ENCODE measurements around the gene PAX6.

PAX6 gene

GRCh38 chr11:31810779-31811647, at the start of gene PAX6:
Gene PAX6 (minus strand): TSS chr11:31811322. CDS start chr11:31806411, 4,911 bp downstream.
- in situ Hi-C loops (cut with MboI; ENCODE audit: low sequenced_read_pairs) = no loop called here

- in situ Hi-C loops (cut with MboI; ENCODE audit: low sequenced_read_pairs) = no loop called here
Observed at GRCh38 chr11:31860391-31860790, 49.3 kb upstream of the PAX6 start.

- in situ Hi-C loops (cut with MboI; ENCODE audit: low sequenced_read_pairs) = no loop called here
Observed at GRCh38 chr11:31856248-31856647, 45.1 kb upstream of the PAX6 start.

DNA sequence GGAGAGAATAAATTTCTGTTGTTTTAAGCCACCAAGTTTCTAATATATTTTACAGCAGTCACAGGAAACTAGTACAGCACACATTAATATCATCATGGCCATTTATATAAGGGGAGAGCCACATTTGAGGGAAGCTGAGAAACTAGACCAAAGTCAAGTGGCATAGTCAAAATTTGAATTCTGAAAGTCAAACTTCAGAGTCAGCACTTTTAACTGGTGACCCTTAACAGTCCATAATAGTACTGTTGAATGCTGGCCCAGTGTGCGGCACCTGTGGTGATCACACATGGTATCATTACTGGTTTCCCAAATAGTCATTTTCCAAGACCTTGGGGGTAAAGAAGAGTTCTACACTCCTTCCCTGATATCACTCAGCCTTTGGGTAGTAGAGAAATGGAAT, 44.3 kb upstream of the PAX6 start:
- in situ Hi-C loops (cut with MboI; ENCODE audit: low sequenced_read_pairs) = no loop called here

- in situ Hi-C loops (cut with MboI; ENCODE audit: low sequenced_read_pairs) = no loop called here
Observed at GRCh38 chr11:31850365-31850764, 39.2 kb upstream of the PAX6 start.

- in situ Hi-C loops (cut with MboI; ENCODE audit: low sequenced_read_pairs) = no loop called here
Observed at GRCh38 chr11:31847761-31848160, 36.6 kb upstream of the PAX6 start.

DNA sequence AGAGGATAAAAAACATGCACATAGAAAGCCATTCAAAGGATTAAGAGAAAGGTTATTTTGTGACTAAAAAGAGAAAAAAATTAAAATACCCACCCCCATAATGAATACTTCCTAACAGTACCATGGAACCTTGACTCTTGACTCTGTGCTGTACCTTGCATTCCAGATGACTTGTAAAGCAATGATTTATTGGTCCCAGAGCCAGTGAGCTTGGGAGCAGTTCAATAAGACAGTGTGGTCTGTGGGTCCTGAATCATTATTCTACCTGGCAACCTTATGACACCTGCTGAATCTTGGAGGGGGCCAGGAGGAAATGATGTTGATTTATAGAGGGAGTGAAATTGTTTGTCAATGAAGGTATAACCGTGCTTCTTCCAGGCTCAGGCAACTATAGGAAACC, 34.2 kb upstream of the PAX6 start:
- in situ Hi-C loops (cut with MboI; ENCODE audit: low sequenced_read_pairs) = no loop called here

DNA sequence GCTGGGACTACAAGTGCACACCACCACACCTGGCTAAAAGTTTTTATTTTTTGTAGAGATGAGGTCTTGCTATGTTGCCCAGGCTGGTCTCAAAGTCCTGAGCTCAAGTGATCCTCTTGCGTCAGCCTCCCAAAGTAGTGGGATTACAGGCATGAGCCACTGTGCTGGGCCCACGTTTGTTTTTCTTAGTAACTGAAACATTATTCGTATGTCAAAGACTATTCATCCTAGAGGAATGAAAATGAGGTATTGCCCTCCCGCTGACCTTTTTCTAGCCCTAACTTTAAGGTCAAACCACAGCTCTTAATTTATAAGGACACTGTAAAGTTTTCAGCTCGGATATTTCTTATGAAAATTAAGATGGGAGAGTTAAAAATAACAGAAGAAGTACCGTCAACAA, 33.2 kb upstream of the PAX6 start:
- in situ Hi-C loops (cut with MboI; ENCODE audit: low sequenced_read_pairs) = no loop called here

DNA sequence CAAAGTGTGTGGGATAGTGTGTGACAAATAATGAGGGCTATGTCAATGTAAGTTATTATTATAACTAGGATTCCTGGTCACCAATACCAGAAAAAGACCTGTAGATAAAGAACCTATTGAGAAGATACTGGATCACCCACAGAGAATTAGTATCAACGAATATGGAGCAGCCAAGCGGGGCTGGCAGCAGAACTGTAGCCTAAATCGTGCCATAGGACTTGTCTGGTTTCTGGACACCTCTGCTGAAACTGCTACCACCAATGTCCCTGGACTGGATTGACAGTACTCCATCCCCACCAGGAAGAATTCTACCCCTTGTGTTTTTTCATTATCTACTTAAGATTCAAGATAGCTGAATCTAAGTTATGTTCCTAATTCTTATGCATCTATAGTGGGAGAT, 30.3 kb upstream of the PAX6 start:
- in situ Hi-C loops (cut with MboI; ENCODE audit: low sequenced_read_pairs) = no loop called here

DNA sequence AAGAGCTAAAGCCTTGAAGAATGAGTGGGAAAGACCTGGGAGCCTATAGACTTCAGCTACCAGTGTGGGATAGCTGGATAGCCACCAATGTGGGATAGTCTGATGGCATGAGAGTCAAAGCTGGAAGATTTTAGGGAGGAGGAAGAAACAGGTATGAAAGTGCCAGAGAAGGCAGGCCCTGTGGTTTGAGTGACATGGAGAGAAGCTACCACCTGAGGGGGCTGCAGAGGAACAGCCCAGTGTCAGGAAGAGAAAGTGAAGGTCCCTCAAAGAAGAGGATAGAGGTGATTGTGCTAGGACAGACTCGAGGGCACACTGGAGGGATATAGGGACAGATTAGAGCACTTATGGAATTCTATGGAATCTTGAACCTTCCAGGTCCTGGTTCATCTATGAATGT, 23.1 kb upstream of the PAX6 start:
- in situ Hi-C loops (cut with MboI; ENCODE audit: low sequenced_read_pairs) = no loop called here

GRCh38 chr11:31830406-31830805, 19.3 kb upstream of the PAX6 start:
- in situ Hi-C loops (cut with MboI; ENCODE audit: low sequenced_read_pairs) = no loop called here

- in situ Hi-C loops (cut with MboI; ENCODE audit: low sequenced_read_pairs) = no loop called here
Observed at GRCh38 chr11:31828217-31828616, 17.1 kb upstream of the PAX6 start.

- in situ Hi-C loops (cut with MboI; ENCODE audit: low sequenced_read_pairs) = no loop called here
Observed at GRCh38 chr11:31827455-31828206, 16.5 kb upstream of the PAX6 start.

- in situ Hi-C loops (cut with MboI; ENCODE audit: low sequenced_read_pairs) = no loop called here
Observed at GRCh38 chr11:31826536-31827438, 15.7 kb upstream of the PAX6 start.

DNA sequence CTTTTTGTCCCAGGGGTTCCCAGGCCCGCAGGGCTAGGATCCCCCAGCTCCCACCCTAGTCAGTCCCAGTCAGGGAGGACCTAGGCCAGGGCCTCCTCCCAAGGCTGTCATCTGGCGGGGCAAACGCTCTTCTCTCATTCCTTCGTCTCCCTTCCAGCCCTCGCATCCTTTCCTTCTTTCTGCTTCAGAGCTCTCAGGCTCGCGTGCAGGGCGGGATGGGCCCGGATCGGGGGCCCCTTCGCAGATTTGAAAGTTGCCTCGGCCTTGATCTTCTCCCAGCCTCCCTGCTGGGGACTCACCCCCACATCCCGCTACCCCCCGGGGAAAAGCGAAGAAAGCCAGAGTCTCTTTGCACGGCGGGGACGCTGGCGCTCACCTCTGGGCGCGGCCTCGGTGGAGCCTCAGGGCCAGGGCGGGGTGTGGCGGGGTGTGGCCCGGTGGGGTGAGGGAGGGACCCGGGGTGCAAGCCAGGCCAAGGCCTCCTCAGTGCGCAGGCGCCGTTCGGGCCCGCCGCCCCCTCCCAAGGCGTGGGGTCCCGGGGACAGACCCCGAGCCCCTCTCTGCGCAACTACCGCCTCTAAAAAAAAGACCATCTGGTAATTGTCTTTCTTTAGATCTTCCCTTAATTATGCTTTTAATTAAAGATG, 14.8 kb upstream of the PAX6 start:
- in situ Hi-C loops (cut with MboI; ENCODE audit: low sequenced_read_pairs) = no loop called here

GRCh38 chr11:31824879-31825837, 14.0 kb upstream of the PAX6 start:
- in situ Hi-C loops (cut with MboI; ENCODE audit: low sequenced_read_pairs) = no loop called here

- in situ Hi-C loops (cut with MboI; ENCODE audit: low sequenced_read_pairs) = no loop called here
Observed at GRCh38 chr11:31824332-31824878, 13.3 kb upstream of the PAX6 start.

DNA sequence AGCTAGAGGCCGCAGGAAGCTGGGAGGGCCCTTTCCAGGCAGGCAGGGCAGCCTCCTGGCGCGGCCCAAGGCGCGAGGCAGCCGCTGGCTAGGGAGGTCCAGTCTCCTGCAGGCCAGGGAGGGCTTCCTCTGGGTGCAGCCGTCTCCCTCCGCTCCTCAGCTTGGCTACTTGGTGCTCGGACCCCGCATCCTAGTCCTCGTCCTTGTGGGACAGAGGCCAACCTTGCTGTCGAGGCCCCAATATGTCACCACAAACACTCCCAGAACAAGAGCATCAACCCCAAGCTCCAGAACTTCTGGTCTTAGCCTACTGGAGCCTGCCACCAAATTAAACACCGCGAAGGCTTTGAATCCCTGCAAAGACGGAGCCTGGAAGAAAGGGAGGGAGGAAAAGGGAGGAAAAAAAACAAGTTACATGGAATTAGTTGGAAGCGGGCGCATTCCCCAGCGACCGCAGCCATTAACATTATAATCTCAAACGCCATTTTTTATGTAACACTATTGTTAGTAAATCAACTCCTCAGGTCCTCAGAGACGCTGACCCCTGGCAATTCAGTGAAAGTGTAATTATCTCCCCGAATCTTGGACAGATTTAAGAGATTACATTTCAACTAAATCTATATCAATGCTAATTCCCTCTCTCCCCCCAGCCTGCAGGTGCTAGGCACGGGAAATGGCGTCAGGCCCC, 12.7 kb upstream of the PAX6 start:
- in situ Hi-C loops (cut with MboI; ENCODE audit: low sequenced_read_pairs) = no loop called here
